Epithelial cell of proximal tubule (primary cell): ENCODE measurements around the gene ADD1. TPM values are rescaled to one million over a fixed set of nuclear protein-coding genes. Genes with fewer than 3 reads are reported as not detected.

ENCODE experiments used
- DNase-seq: peaks from one replicate; pipeline ENCODE4 v3.0.0-alpha.2; 2011; ENCODE audit warnings: low read depth
- H3K4me3 ChIP-seq: 2 replicates; pipeline ENCODE4 v1.5.1; 2011; ENCODE audit warnings: low read depth, mild to moderate bottlenecking, low read length
- total RNA-seq: library from RNA; depleted of rRNA; stranded (reverse); fragments of >200 nt; gene quantifications from 2 replicates; pipeline ENCODE4 v1.2.3, GENCODE V29; 2015
- TF ChIP-seq, protein P1 (sequence below): conservative IDR thresholded peaks from 2 replicates; pipeline ENCODE4 v1.5.1; 2012; ENCODE audit warnings: low read depth, mild to moderate bottlenecking, low read length

ADD1 gene
- total RNA-seq, 1 donor from 2014 or later = 222 TPM

GRCh38 chr4:2924286-2924685 is 80.6 kb downstream of the ADD1 start:
- H3K4me3 ChIP-seq = no peak overlapping the region
- TF ChIP-seq, protein P1, sequence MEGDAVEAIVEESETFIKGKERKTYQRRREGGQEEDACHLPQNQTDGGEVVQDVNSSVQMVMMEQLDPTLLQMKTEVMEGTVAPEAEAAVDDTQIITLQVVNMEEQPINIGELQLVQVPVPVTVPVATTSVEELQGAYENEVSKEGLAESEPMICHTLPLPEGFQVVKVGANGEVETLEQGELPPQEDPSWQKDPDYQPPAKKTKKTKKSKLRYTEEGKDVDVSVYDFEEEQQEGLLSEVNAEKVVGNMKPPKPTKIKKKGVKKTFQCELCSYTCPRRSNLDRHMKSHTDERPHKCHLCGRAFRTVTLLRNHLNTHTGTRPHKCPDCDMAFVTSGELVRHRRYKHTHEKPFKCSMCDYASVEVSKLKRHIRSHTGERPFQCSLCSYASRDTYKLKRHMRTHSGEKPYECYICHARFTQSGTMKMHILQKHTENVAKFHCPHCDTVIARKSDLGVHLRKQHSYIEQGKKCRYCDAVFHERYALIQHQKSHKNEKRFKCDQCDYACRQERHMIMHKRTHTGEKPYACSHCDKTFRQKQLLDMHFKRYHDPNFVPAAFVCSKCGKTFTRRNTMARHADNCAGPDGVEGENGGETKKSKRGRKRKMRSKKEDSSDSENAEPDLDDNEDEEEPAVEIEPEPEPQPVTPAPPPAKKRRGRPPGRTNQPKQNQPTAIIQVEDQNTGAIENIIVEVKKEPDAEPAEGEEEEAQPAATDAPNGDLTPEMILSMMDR = no peak
- no peak for DNase-seq

DNA sequence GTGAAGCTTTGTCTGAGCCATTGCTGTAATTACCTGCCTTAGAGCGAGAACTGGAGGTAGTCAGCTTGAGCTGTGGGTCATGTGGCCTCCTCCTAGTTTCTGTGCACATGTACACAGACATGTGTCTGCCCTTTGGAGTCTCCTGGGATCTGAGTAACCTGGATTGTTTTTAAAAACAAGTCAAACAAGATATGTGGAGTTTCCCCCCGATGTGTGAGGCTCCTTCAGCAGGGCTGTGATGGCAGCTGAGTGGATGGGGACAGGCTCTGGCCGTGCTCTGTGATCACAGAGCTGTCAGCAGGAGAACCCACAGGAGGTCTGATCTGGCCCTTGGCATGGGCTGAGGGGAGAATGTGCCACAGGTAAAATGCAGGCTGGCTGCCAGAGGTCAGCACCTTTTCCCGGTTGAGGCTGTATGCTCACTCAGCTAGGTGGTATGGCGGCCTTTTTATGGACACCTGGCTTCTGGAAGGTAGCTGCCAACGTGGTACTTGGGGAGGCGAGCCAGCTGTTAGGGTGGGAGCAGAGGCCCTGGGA is 81.2 kb downstream of the ADD1 start:
- no peak for DNase-seq
- TF ChIP-seq, protein P1 = no peak
- no peak overlapping the region for H3K4me3 ChIP-seq

- TF ChIP-seq, protein P1 = no peak
These were observed 81.9 kb downstream of the ADD1 start for GRCh38 chr4:2925496-2925895.

DNA sequence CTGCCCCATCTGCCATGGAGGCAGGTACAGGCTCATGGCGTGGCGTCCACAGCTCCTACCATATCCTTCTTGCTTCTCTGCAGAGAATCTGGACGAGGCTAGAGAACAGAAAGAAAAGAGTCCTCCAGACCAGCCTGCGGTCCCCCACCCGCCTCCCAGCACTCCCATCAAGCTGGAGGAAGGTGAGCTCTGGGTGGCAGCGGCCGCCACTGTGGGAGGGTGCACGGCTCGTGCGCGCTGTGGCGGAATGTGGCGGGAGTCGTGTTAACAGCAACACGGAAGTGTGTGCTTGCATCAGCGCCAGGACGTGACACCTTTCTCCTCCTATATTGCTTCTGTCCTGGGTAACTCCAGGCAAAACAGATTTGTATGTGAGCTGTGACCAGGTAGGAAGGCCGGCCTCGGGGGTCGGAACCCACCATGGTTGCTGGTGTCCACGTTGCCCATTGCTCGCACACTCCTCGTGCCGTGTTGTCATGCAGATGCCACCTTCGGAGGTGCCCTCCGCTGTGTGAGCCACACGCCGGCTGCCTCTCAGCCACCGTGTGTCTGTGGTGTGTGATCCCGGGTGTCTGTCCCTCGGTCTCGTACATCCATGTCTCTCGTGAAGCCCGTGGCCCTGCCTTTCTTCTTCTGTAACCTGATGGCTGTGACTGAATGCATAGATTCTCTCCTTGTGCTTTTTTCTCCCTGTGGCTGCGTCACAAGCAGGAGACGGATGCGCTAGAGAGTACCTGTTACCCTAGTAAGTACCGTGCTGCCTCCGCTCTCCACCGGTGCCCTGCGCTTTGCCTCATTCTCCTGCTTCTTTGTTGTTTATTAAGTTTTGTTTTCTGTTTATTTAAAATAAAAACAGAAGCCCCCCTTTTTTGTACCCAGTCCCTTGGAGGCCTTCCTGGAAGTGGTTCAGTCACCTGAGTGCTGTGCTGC is 82.6 kb downstream of the ADD1 start:
- DNase-seq = no peak
- no peak overlapping the region for H3K4me3 ChIP-seq
- TF ChIP-seq, protein P1 = no peak

More at GRCh38 chr4:2925496-2925895, 81.9 kb downstream of the ADD1 start:
- no peak overlapping the region for H3K4me3 ChIP-seq
- DNase-seq = no peak

GRCh38 chr4:2927016-2927695 is 83.5 kb downstream of the ADD1 start:
- H3K4me3 ChIP-seq = no peak overlapping the region
- TF ChIP-seq, protein P1 = no peak
- no peak for DNase-seq

GRCh38 chr4:2927696-2928075 is 84.0 kb downstream of the ADD1 start:
- H3K4me3 ChIP-seq = no peak overlapping the region
- no peak for DNase-seq
- TF ChIP-seq, protein P1 = no peak
